Astrocyte (in vitro differentiated cells and primary cell): ENCODE data around the gene CCR2. TPM values are rescaled to one million over a fixed set of nuclear protein-coding genes. Genes with fewer than 3 reads are reported as not detected.
A peak's percentile ranks its signal among the peaks of the same experiment; 100 is the strongest.

ENCODE experiments used
- DNase-seq: peaks from one replicate; pipeline ENCODE4 v3.0.0-alpha.2; 2010; ENCODE audit warnings: low read depth
- FAIRE-seq: peaks from 2 replicates; lab custom pipeline; 2011; peaks lifted over from hg19 to GRCh38; lab: Jason Lieb, UNC
- H2AFZ ChIP-seq: 2 replicates; pipeline ENCODE4 v1.6.0; 2012; ENCODE audit warnings: low read depth, low read length, inconsistent platforms
- H3K27ac ChIP-seq: 2 replicates; pipeline ENCODE4 v1.5.1; 2011; ENCODE audit warnings: low read depth, low read length, inconsistent platforms
- H3K27me3 ChIP-seq: 2 replicates; pipeline ENCODE4 v1.6.0; 2011; ENCODE audit warnings: low read length, inconsistent platforms; ENCODE audit not compliant: insufficient read depth
- H3K36me3 ChIP-seq: 2 replicates; pipeline ENCODE4 v1.5.1; 2011; ENCODE audit warnings: low read length, inconsistent platforms; ENCODE audit not compliant: insufficient read depth
- H3K4me1 ChIP-seq: 2 replicates; pipeline ENCODE4 v1.5.1; 2011; ENCODE audit warnings: low read length, inconsistent platforms; ENCODE audit not compliant: insufficient read depth
- H3K4me2 ChIP-seq: 2 replicates; pipeline ENCODE4 v1.6.0; 2012; ENCODE audit warnings: low read length, inconsistent platforms
- H3K4me3 ChIP-seq: 2 replicates; pipeline ENCODE4 v1.5.1; 2011; ENCODE audit warnings: low read depth, mild to moderate bottlenecking, low read length, inconsistent platforms; ENCODE audit not compliant: insufficient read depth
- H3K79me2 ChIP-seq: 2 replicates; pipeline ENCODE4 v1.6.0; 2012; ENCODE audit warnings: mild to moderate bottlenecking, low read length, inconsistent platforms; ENCODE audit not compliant: insufficient read depth
- H3K9ac ChIP-seq: 2 replicates; pipeline ENCODE4 v1.6.0; 2012; ENCODE audit warnings: mild to moderate bottlenecking, low read length, inconsistent platforms
- H3K9me3 ChIP-seq: 2 replicates; pipeline ENCODE4 v1.5.1; 2012; ENCODE audit warnings: low read depth, mild to moderate bottlenecking, low read length, inconsistent platforms; ENCODE audit not compliant: insufficient read depth
- H4K20me1 ChIP-seq: 2 replicates; pipeline ENCODE4 v1.6.0; 2012; ENCODE audit warnings: low read length, inconsistent platforms; ENCODE audit not compliant: insufficient read depth
- H3K27ac Mint-ChIP-seq: one replicate; pipeline ENCODE4 v1.8.0; 2021; ENCODE audit warnings: mild to moderate bottlenecking, mixed read lengths; ENCODE audit not compliant: unreplicated experiment
- H3K27me3 Mint-ChIP-seq: one replicate; pipeline ENCODE4 v1.8.0; 2021; ENCODE audit warnings: low read depth, mixed read lengths; ENCODE audit not compliant: unreplicated experiment
- H3K36me3 Mint-ChIP-seq: one replicate; pipeline ENCODE4 v1.8.0; 2021; ENCODE audit warnings: low read depth, mixed read lengths; ENCODE audit not compliant: unreplicated experiment
- H3K4me1 Mint-ChIP-seq: one replicate; pipeline ENCODE4 v1.8.0; 2021; ENCODE audit warnings: low read depth, mixed read lengths; ENCODE audit not compliant: unreplicated experiment
- H3K4me3 Mint-ChIP-seq: one replicate; pipeline ENCODE4 v1.8.0; 2021; ENCODE audit warnings: mild to moderate bottlenecking, moderate library complexity, mixed read lengths; ENCODE audit not compliant: unreplicated experiment
- H3K9me3 Mint-ChIP-seq: one replicate; pipeline ENCODE4 v1.8.0; 2021; ENCODE audit warnings: mild to moderate bottlenecking, mixed read lengths; ENCODE audit not compliant: unreplicated experiment
- EZH2 ChIP-seq: IDR thresholded peaks from 2 replicates; pipeline ENCODE4 v1.6.1; 2012; ENCODE audit warnings: mild to moderate bottlenecking, low read length, inconsistent platforms; ENCODE audit not compliant: insufficient read depth
- total RNA-seq: library from RNA; stranded (reverse); gene quantifications from 2 replicates; pipeline ENCODE4 v1.2.1, GENCODE V29; 2021
- TF ChIP-seq, protein P1 (sequence below): IDR thresholded peaks from 2 replicates; pipeline ENCODE4 v1.5.1; 2011; ENCODE audit warnings: low read depth, mild to moderate bottlenecking, inconsistent platforms, low read length, moderate library complexity; ENCODE audit not compliant: insufficient read depth

CCR2 gene
- total RNA-seq, 1 donor from 2014 or later: not detected

DNA sequence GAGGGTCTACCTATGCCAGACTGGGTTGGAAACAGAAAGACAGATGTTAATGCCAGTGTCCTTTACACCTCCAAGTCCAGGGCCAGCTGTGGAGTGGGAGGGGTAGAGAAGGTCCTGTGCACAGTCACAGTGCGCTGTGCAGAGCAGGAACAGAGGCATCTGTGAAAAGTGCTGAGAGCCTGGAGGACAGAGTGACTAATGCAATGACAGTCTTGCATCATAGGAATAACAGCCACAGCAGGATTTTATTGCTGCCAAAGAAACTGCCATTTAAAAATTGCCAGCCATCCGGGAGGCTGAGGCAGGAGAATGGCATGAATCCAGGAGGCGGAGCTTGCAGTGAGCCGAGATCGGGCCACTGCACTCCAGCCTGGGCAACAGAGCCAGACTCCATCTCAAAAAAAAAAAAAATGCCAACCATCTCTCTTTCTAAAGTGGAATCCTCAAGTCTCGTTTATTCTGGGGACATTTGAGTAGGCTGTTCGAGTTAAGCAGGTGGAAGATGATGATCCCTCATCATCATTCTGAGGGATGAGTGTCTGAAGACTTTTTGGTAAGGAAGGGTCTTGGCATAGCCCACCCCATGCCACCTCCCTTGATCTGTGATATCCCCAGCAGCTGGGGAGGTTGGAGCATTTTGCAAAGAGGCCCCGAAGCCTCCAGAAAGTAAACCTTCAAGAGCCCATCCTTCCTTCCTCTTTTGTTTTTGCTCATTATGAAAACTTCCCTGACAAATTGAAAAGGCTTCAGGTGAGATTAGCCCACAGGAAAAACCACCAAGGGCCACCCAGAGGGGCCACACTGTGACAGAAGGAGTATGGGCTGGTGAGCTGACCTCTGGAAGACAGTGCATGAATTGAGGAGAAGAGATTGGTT, 7.7 kb downstream of the CCR2 start:
- Mint-ChIP-seq H3K36me3 (no peaks in the 10 kb centered on the region), H3K27ac (peak overlapping the region; percentile 43), H3K4me3 (peak overlapping the region; percentile 47), H3K4me1 (peaks cover 19% of the 10 kb centered on the region), H3K9me3 (no peaks in the 10 kb centered on the region), H3K27me3 (peaks cover 16% of the 10 kb centered on the region)
- Histone ChIP-seq H3K27ac (no peak overlapping the region), H3K27me3 (peaks cover 24% of the 10 kb centered on the region), H3K9me3 (no peaks in the 10 kb centered on the region), H3K4me1 (peaks cover 2% of the 10 kb centered on the region), H3K4me3 (no peak overlapping the region), H3K79me2 (no peaks in the 10 kb centered on the region), H4K20me1 (no peaks in the 10 kb centered on the region), H3K36me3 (no peaks in the 10 kb centered on the region), H2AFZ (no peak overlapping the region), H3K4me2 (no peak overlapping the region), H3K9ac (no peak overlapping the region)
- TF ChIP-seq, protein P1, sequence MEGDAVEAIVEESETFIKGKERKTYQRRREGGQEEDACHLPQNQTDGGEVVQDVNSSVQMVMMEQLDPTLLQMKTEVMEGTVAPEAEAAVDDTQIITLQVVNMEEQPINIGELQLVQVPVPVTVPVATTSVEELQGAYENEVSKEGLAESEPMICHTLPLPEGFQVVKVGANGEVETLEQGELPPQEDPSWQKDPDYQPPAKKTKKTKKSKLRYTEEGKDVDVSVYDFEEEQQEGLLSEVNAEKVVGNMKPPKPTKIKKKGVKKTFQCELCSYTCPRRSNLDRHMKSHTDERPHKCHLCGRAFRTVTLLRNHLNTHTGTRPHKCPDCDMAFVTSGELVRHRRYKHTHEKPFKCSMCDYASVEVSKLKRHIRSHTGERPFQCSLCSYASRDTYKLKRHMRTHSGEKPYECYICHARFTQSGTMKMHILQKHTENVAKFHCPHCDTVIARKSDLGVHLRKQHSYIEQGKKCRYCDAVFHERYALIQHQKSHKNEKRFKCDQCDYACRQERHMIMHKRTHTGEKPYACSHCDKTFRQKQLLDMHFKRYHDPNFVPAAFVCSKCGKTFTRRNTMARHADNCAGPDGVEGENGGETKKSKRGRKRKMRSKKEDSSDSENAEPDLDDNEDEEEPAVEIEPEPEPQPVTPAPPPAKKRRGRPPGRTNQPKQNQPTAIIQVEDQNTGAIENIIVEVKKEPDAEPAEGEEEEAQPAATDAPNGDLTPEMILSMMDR: no peak
- FAIRE-seq (no peak), DNase-seq (no peak)

DNA sequence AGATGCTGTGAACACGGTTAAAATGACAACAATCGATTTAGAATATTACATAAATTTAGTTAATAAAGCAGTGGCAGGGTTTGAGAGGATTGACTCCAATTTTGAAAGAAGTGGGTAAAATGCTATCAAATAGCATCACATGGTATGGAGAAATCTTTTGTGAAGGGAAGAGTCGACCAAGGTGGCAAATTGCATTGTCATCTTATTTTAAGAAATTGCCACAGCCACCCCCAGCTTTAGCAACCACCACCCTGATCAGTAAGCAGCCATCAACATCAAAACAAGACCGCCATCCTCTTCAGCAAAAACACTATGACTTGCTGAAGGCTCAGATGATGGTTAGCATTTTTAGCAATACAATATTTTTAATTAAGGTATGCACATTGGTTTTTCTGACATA, 11.1 kb downstream of the CCR2 start:
- H3K27ac Mint-ChIP-seq: no peak overlapping the region
- H3K79me2 ChIP-seq: no peaks in the 10 kb centered on the region
- no peak overlapping the region for H3K4me2 ChIP-seq
- peaks cover 15% of the 10 kb centered on the region for H3K4me1 Mint-ChIP-seq
- H3K4me1 ChIP-seq: no peaks in the 10 kb centered on the region
- no peaks in the 10 kb centered on the region for H3K9me3 Mint-ChIP-seq
- DNase-seq: no peak
- H3K27me3 Mint-ChIP-seq: peaks cover 23% of the 10 kb centered on the region
- TF ChIP-seq EZH2: no peak
- TF ChIP-seq, protein P1: no peak
- no peaks in the 10 kb centered on the region for H3K9me3 ChIP-seq
- no peaks in the 10 kb centered on the region for H4K20me1 ChIP-seq
- no peaks in the 10 kb centered on the region for H3K36me3 ChIP-seq
- H3K27ac ChIP-seq: no peak overlapping the region
- no peak overlapping the region for H3K4me3 ChIP-seq
- H2AFZ ChIP-seq: no peak overlapping the region
- H3K36me3 Mint-ChIP-seq: no peaks in the 10 kb centered on the region
- no peak for FAIRE-seq
- H3K4me3 Mint-ChIP-seq: no peak overlapping the region
- H3K27me3 ChIP-seq: peaks cover 33% of the 10 kb centered on the region
- no peak overlapping the region for H3K9ac ChIP-seq
